PC-9 (cell line): ENCODE results near the gene OR51D1. TPM values are rescaled to one million over a fixed set of nuclear protein-coding genes. Genes with fewer than 3 reads are reported as not detected.

Experiments used
- BruUV-seq: library from RNA; stranded (reverse); fragments of 400-500 nt; replicated peaks from 2 replicates; lab custom pipeline; 2021; lab: Mats Ljungman, UMichigan
- CTCF ChIA-PET: fragments of 300-600 bp; sonication (Branson Sonifier 250); formaldehyde crosslinking; loops from one replicate; lab custom pipeline; 2022; ENCODE audit warnings: antibody characterized with exemption; lab: Charles Lee
- POLR2A ChIA-PET: fragments of 300-600 bp; sonication (Branson Sonifier 250); formaldehyde crosslinking; loops from one replicate; lab custom pipeline; 2022; ENCODE audit warnings: antibody characterized with exemption; ENCODE audit not compliant: unreplicated experiment; lab: Charles Lee
- DNase-seq, 2 experiments: peaks; one replicate each; pipeline versions ENCODE4 v3.0.0 to v3.0.0-alpha.2; 2015 to 2022; ENCODE audit warnings: mixed read lengths in 1 of 2
- H2AFZ ChIP-seq: fragments of 200-600 bp; sonication (generic); 2 replicates; pipeline ENCODE4 v1.8.1; 2017; ENCODE audit warnings: antibody characterized with exemption
- H3F3A ChIP-seq: fragments of 200-600 bp; sonication (generic); 2 replicates; pipeline ENCODE4 v1.8.1; 2017; ENCODE audit warnings: antibody characterized with exemption, mild to moderate bottlenecking, low read depth; ENCODE audit not compliant: insufficient read depth
- H3K27ac ChIP-seq: fragments of 200-600 bp; sonication (generic); 2 replicates; pipeline ENCODE4 v1.6.1; 2016; ENCODE audit warnings: mixed run types
- H3K27me3 ChIP-seq: fragments of 200-600 bp; sonication (generic); 2 replicates; pipeline ENCODE4 v1.6.1; 2016; ENCODE audit warnings: low read depth, mixed run types; ENCODE audit not compliant: insufficient read depth
- H3K36me3 ChIP-seq: fragments of 200-600 bp; sonication (generic); 2 replicates; pipeline ENCODE4 v1.6.1; 2016; ENCODE audit warnings: low read depth, mixed run types
- H3K4me1 ChIP-seq: fragments of 200-600 bp; sonication (generic); replicated peaks from 2 replicates; pipeline ENCODE4 v1.6.1; 2016; ENCODE audit warnings: mixed run types; ENCODE audit not compliant: insufficient read depth
- H3K4me2 ChIP-seq: fragments of 200-600 bp; sonication (generic); 2 replicates; pipeline ENCODE4 v1.6.1; 2017; ENCODE audit warnings: mixed run types
- H3K4me3 ChIP-seq: fragments of 200-600 bp; sonication (generic); 2 replicates; pipeline ENCODE4 v1.6.1; 2016; ENCODE audit warnings: mixed run types
- H3K79me2 ChIP-seq: fragments of 200-600 bp; sonication (generic); 2 replicates; pipeline ENCODE4 v1.6.1; 2017; ENCODE audit warnings: low read depth, mixed run types
- H3K9me2 ChIP-seq: fragments of 200-600 bp; sonication (generic); 2 replicates; pipeline ENCODE4 v1.8.1; 2017; ENCODE audit warnings: mild to moderate bottlenecking; ENCODE audit not compliant: insufficient read depth
- H3K9me3 ChIP-seq: fragments of 200-600 bp; sonication (generic); 2 replicates; pipeline ENCODE4 v1.8.1; 2016; ENCODE audit warnings: low read depth; ENCODE audit not compliant: insufficient read depth
- H4K20me1 ChIP-seq: fragments of 200-600 bp; sonication (generic); 2 replicates; pipeline ENCODE4 v1.8.1; 2017; ENCODE audit not compliant: insufficient read depth
- EZH2 ChIP-seq: fragments of 200-600 bp; sonication (generic); IDR thresholded peaks from 2 replicates; pipeline ENCODE4 v1.8.0; 2017; ENCODE audit warnings: antibody characterized with exemption, low read depth
- intact Hi-C: fragments of 100-400 bp; cut with micrococcal nuclease; formaldehyde crosslinking; loops from one replicate; pipeline ENCODE4 v1.10.0; 2022; ENCODE audit not compliant: unreplicated experiment
- total RNA-seq: library from RNA; stranded (reverse); gene quantifications from 2 replicates; pipeline ENCODE4 v1.2.3, GENCODE V29; 2021
- TF ChIP-seq, protein P1 (sequence below): fragments of 200-600 bp; sonication (generic); conservative IDR thresholded peaks from 2 replicates; pipeline ENCODE4 v1.6.1; 2017; ENCODE audit warnings: mixed run types, antibody characterized with exemption, mild to moderate bottlenecking, moderate library complexity

OR51D1 gene
- total RNA-seq, 1 experiment from 2014 or later = not detected

DNA sequence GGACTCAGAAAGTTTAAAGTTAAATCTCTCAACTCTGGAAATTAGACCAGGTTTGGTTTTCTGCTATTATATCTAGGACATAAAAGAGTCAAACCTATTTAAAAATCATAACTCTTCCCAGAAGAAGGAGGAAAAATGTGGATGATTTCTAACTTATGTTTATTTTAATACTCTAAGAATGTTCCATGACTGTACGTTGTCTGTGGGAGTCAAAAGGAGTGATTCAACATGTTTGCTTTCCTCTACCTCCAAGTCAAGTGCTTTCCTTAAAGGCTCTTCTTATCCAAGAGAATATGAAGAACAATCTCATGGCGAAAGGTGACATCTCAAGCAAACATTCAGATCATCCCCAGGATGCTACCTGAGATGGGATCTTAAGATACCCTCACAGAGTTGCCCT lies 28.1 kb downstream of the OR51D1 start:
- ChIA-PET CTCF (no interaction called here), POLR2A (no interaction called here)
- Histone ChIP-seq H3K9me2 (no peaks in the 10 kb centered on the region), H3K27ac (no peak overlapping the region), H3K36me3 (no peaks in the 10 kb centered on the region), H3K9me3 (no peaks in the 10 kb centered on the region), H3K79me2 (no peaks in the 10 kb centered on the region), H2AFZ (no peak overlapping the region), H3K4me2 (no peak overlapping the region), H3F3A (no peaks in the 10 kb centered on the region), H3K4me1 (no peaks in the 10 kb centered on the region), H3K27me3 (peaks cover 5% of the 10 kb centered on the region; the same call in 1 of the 2 replicates), H4K20me1 (no peaks in the 10 kb centered on the region), H3K4me3 (no peak overlapping the region)
- BruUV-seq = no TSS peak
- TF ChIP-seq, protein P1, sequence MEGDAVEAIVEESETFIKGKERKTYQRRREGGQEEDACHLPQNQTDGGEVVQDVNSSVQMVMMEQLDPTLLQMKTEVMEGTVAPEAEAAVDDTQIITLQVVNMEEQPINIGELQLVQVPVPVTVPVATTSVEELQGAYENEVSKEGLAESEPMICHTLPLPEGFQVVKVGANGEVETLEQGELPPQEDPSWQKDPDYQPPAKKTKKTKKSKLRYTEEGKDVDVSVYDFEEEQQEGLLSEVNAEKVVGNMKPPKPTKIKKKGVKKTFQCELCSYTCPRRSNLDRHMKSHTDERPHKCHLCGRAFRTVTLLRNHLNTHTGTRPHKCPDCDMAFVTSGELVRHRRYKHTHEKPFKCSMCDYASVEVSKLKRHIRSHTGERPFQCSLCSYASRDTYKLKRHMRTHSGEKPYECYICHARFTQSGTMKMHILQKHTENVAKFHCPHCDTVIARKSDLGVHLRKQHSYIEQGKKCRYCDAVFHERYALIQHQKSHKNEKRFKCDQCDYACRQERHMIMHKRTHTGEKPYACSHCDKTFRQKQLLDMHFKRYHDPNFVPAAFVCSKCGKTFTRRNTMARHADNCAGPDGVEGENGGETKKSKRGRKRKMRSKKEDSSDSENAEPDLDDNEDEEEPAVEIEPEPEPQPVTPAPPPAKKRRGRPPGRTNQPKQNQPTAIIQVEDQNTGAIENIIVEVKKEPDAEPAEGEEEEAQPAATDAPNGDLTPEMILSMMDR = no peak
- TF ChIP-seq EZH2 = no peak
- intact Hi-C loops = no loop called here
- DNase-seq = no peak

DNA sequence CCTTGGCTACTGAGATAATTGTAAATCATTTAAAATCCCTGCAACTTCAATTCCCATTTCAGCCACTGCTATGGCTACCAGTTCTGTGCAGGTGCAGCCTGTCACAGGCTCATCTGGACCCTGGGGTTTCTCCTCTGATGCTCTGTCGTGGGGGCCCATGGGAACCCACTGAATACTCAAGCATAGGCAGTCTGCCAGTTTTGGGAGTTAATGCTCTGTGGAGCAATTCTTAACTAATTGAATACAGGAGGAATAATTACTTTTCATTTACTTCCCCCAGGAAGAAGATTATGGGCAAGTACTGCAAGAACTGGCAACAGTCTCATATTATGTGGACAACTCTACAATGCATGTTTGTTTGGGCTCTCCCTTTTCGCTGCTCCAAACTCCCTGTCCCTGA lies 34.5 kb downstream of the OR51D1 start:
- TF ChIP-seq, protein P1 = no peak
- TF ChIP-seq EZH2 = no peak
- Histone ChIP-seq H3K4me3 (no peak overlapping the region), H2AFZ (no peak overlapping the region), H3K9me2 (no peaks in the 10 kb centered on the region), H3K4me2 (no peak overlapping the region), H3K9me3 (no peaks in the 10 kb centered on the region), H3K36me3 (no peaks in the 10 kb centered on the region), H3K4me1 (no peaks in the 10 kb centered on the region), H4K20me1 (no peaks in the 10 kb centered on the region), H3K79me2 (no peaks in the 10 kb centered on the region), H3F3A (no peaks in the 10 kb centered on the region), H3K27ac (no peak overlapping the region), H3K27me3 (peaks cover 8% of the 10 kb centered on the region; the same call in 1 of the 2 replicates)
- intact Hi-C loops = no loop called here
- ChIA-PET POLR2A (no interaction called here), CTCF (no interaction called here)
- no TSS peak for BruUV-seq
- no peak for DNase-seq

DNA sequence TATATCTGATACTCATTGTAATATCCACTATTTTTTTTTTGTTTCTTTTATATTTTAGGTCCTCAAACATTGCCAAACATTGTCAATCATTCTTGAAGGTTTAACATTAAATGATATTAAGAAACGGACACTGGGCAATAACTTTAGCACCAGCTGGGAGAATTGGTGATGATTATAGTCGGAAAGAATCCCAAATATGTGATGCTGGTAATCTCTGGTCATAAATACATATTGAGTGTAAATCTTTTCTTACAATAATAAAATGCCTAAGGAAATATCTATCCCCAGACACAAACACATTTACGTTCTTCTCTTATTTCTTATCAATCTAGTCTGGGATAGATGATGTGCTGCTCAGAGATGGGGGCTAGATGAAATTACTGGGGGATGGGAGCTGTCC lies 35.2 kb downstream of the OR51D1 start:
- no peak for DNase-seq
- Histone ChIP-seq H3K9me2 (no peaks in the 10 kb centered on the region), H3K27ac (no peak overlapping the region), H3K27me3 (peaks cover 9% of the 10 kb centered on the region), H3K36me3 (no peaks in the 10 kb centered on the region), H3K4me1 (no peaks in the 10 kb centered on the region), H3F3A (no peaks in the 10 kb centered on the region), H4K20me1 (no peaks in the 10 kb centered on the region), H3K4me3 (no peak overlapping the region), H3K4me2 (no peak overlapping the region), H2AFZ (no peak overlapping the region), H3K9me3 (no peaks in the 10 kb centered on the region), H3K79me2 (no peaks in the 10 kb centered on the region)
- POLR2A ChIA-PET = no interaction called here
- CTCF ChIA-PET = no interaction called here
- no peak for TF ChIP-seq EZH2
- TF ChIP-seq, protein P1 = no peak
- no TSS peak for BruUV-seq
- intact Hi-C loops = no loop called here
